Pancreas (tissue), 10 donors: ENCODE data around the gene DNAJC7. TPM values are rescaled to one million over a fixed set of nuclear protein-coding genes. Genes with fewer than 3 reads are reported as not detected.

ENCODE experiments used
- ATAC-seq, 4 donors: fragments of 200-7000 bp; cut with Tn5 transposase; one replicate each; pipeline versions ENCODE4 v1.8.0 to v1.9.1; 2020; ENCODE audit warnings: mild to moderate bottlenecking in 4 of 4, moderate library complexity in 4 of 4
- DNase-seq, 6 donors: peaks; one replicate each; pipeline ENCODE4 v3.0.0-alpha.2; 2020
- FAIRE-seq: peaks from 2 replicates; lab custom pipeline; 2012; peaks lifted over from hg19 to GRCh38; lab: Jason Lieb, UNC
- H3K27ac ChIP-seq, 4 donors: fragments of 200-600 bp; sonication (generic); 1 replicate in 3 of 4; 2 replicates in 1 of 4; pipeline versions ENCODE4 v1.5.0 to v1.8.0; 2020
- H3K27me3 ChIP-seq, 4 donors: fragments of 200-600 bp; one replicate each; pipeline ENCODE4 v1.8.0; 2021
- H3K36me3 ChIP-seq, 3 donors: fragments of 200-600 bp; sonication (generic) in 1 of 3; one replicate each; pipeline versions ENCODE4 v1.5.0 to v1.8.0; 2020 to 2021
- H3K4me1 ChIP-seq, 3 donors: fragments of 200-600 bp; one replicate each; pipeline ENCODE4 v1.8.0; 2021
- H3K4me3 ChIP-seq, 4 donors: fragments of 200-600 bp; sonication (generic) in 2 of 4; one replicate each; pipeline versions ENCODE4 v1.5.0 to v1.8.0; 2020 to 2021
- H3K9me3 ChIP-seq, 4 donors: fragments of 200-600 bp; one replicate each; pipeline ENCODE4 v1.8.0; 2021
- CTCF ChIP-seq, 4 donors: fragments of 200-600 bp; sonication (generic) in 3 of 4; IDR thresholded peaks; one replicate each; pipeline versions ENCODE4 v1.5.0 to v1.8.0; 2021; ENCODE audit warnings: antibody characterized with exemption in 4 of 4
- WGBS, 2 donors: extraction: QIAGEN DNeasy Blood & Tissue Kit; methylation state at CpG; one replicate each; pipeline ENCODE4 v1.1.7; 2013; 5-methylcytosine and 5-hydroxymethylcytosine counted together
- intact Hi-C, 3 donors: fragments of 100-400 bp; cut with DNase I; formaldehyde crosslinking; loops; one replicate each; pipeline versions ENCODE4 v1.11.1 to v1.14.2; 2022
- polyA plus RNA-seq, 2 donors: library from polyadenylated mRNA; stranded (reverse); fragments of 200-250 nt; gene quantifications; one replicate each; pipeline ENCODE4 v1.2.3, GENCODE V29; 2013
- total RNA-seq, 6 donors: library from RNA; stranded (reverse); fragmentation: NEBNext Ultra II Directional in 4 of 6; extraction: Animal tissue kit (Norgen Biotek cat#: 25700) in 4 of 6; gene quantifications; one replicate each; pipeline versions ENCODE4 v1.2.1 to v1.2.4, GENCODE V29; 2021 to 2023
- donor health status: healthy with polysubstance abuse.
- donor health status: DM: no; HTN: no; CAD: no; lungs with moderate emphysema.
- donor health status: DM: no; HTN: no; CAD: no.
- donor health status: control.
- donor health status: control.
- donor health status: Bipolar disorder and iron deficiency.
- donor health status: DM: yes; HTN: yes; CAD: no.
- donor health status: DM: no; HTN: no; CAD: no.
- donor health status: DM: no; HTN: no; CAD: no.
- donor health status: DM: yes; HTN: yes; CAD: no.

DNAJC7 gene
- total and polyA plus RNA-seq, 8 donors = 32.2 to 63.6 (median 38.4) TPM

- Histone ChIP-seq H3K4me1 (peaks cover 0 to 3% (median 0%) of the 10 kb centered on the region in 3 donors), H3K36me3 (peaks cover 5 to 64% (median 14%) of the 10 kb centered on the region in 3 donors), H3K27me3 (no peaks in the 10 kb centered on the region), H3K4me3 (no peak overlapping the region), H3K27ac (no peak overlapping the region), H3K9me3 (no peaks in the 10 kb centered on the region)
- no peak for DNase-seq
- TF ChIP-seq CTCF (IDR thresholded peaks at IDR 0.05) = no peak
- intact Hi-C loops = no loop called here
- 94 to 95% methylated on average over 1 of the region's 1 CpG for WGBS, 2 donors
- ATAC-seq = no peak
- FAIRE-seq = no peak
These were observed 30.6 kb downstream of the DNAJC7 start for GRCh38 chr17:41986634-41987033.

- WGBS, 2 donors = 96 to 97% methylated on average over 7 to 8 of the region's 8 CpGs
These were observed 31.3 kb downstream of the DNAJC7 start for GRCh38 chr17:41985919-41986318.

GRCh38 chr17:41984454-41984853 is 32.8 kb downstream of the DNAJC7 start:
- Histone ChIP-seq H3K9me3 (no peaks in the 10 kb centered on the region), H3K27ac (no peak overlapping the region), H3K36me3 (peaks cover 6 to 73% (median 22%) of the 10 kb centered on the region in 3 donors), H3K27me3 (no peaks in the 10 kb centered on the region), H3K4me3 (no peak overlapping the region), H3K4me1 (no peaks in the 10 kb centered on the region)
- 95 to 97% methylated on average over 8 of the region's 8 CpGs for WGBS, 2 donors
- intact Hi-C loops = no loop called here
- TF ChIP-seq CTCF (IDR thresholded peaks at IDR 0.05) = no peak
- FAIRE-seq (no peak), ATAC-seq (no peak), DNase-seq (no peak)

More at GRCh38 chr17:41985919-41986318, 31.3 kb downstream of the DNAJC7 start:
- Histone ChIP-seq H3K36me3 (peaks cover 6 to 71% (median 16%) of the 10 kb centered on the region in 3 donors), H3K4me3 (no peak overlapping the region), H3K27me3 (no peaks in the 10 kb centered on the region), H3K27ac (no peak overlapping the region), H3K9me3 (no peaks in the 10 kb centered on the region), H3K4me1 (peaks cover 0 to 3% (median 0%) of the 10 kb centered on the region in 3 donors)
- FAIRE-seq (no peak), DNase-seq (no peak), ATAC-seq (no peak)
- intact Hi-C loops = no loop called here
- TF ChIP-seq CTCF (IDR thresholded peaks at IDR 0.05) = no peak

GRCh38 chr17:41982026-41982760 is 35.0 kb downstream of the DNAJC7 start:
- DNase-seq (peak in 1 of 6 donors; percentile 12), FAIRE-seq (no peak), ATAC-seq (peak in 3 of 4 donors; percentile 47 to 66 (median 48))
- no peak overlapping the region for H3K27ac ChIP-seq
- H3K27me3 ChIP-seq = no peaks in the 10 kb centered on the region
- H3K36me3 ChIP-seq = peaks cover 2 to 54% (median 9%) of the 10 kb centered on the region in 3 donors
- no peak for TF ChIP-seq CTCF (IDR thresholded peaks at IDR 0.05)
- H3K9me3 ChIP-seq = no peaks in the 10 kb centered on the region
- H3K4me1 ChIP-seq = peaks cover 0 to 9% (median 4%) of the 10 kb centered on the region in 3 donors
- intact Hi-C loops = no loop called here
- H3K4me3 ChIP-seq = no peak overlapping the region
- 86 to 91% methylated on average over 14 of the region's 14 CpGs for WGBS, 2 donors

- intact Hi-C loops = no loop called here
- Histone ChIP-seq H3K36me3 (peaks cover 2 to 64% (median 17%) of the 10 kb centered on the region in 3 donors), H3K27me3 (no peaks in the 10 kb centered on the region), H3K4me3 (no peak overlapping the region), H3K9me3 (no peaks in the 10 kb centered on the region), H3K4me1 (peaks cover 11 to 19% (median 16%) of the 10 kb centered on the region in 3 donors), H3K27ac (peak overlapping the region in 1 of 4 donors; percentile 11)
- 22 to 34% methylated on average over 4 of the region's 4 CpGs for WGBS, 2 donors
- FAIRE-seq (no peak), ATAC-seq (peak in 2 of 4 donors; percentile 24 to 39), DNase-seq (peak in 3 of 6 donors; percentile 25 to 46 (median 31))
- no peak for TF ChIP-seq CTCF (IDR thresholded peaks at IDR 0.05)
These were observed 39.2 kb downstream of the DNAJC7 start for GRCh38 chr17:41977991-41978390.
